Activated T-cell treated with anti-CD3 and anti-CD28 coated beads for 48 hours (primary cell): Measurements from ENCODE around the gene POU2F2.
"Not testable (repeated sequence)": the region's sequence is repeated elsewhere in the genome, so short reads cannot be mapped to it uniquely, and the experiment has no call there.

ENCODE experiments used
- DNase-seq: peaks from one replicate; pipeline ENCODE4 v3.0.0-alpha.2; 2020; ENCODE audit warnings: low read depth

Gene POU2F2

DNA sequence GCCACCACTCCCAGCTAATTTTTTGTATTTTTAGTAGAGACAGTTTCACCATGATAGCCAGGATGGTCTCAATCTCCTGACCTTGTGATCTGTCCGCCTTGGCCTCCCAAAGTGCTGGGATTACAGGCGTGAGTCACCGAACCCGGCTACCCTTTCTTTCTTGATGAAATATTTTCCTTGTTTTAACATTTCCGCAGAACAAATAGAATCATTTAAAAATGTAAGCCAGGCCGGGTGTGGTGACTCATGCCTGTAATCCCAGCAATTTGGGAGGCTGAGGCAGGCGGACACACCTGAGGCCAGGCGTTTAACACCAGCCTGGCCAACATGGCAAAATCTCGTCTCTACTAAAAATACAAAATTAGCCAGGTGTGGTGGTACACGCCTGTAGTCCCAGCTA lies 32.0 kb downstream of the POU2F2 start:
- DNase-seq, result not testable (repeated sequence)

GRCh38 chr19:42099336-42099925 lies 32.8 kb downstream of the POU2F2 start:
- DNase-seq, result no peak

DNA sequence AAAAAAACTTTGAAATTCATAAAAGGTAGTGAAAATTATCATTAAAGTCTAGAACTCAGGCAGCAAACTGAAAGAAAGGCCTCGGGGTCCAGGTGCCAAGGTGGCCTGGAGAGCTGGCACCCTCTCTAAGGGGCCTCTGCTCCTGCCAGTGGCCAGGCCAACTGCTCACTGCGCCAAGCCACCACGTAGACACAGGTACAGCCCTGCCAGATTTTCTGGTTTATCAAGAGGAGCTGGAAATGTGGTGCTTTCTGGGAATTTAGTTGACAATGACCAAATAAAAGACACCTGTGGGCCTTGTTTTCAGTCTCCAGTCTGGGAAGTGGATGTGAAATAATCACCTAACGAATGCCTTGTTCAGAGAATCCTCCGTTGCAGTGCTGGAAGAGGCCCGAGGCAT lies 33.5 kb downstream of the POU2F2 start:
- no peak for DNase-seq

- no peak for DNase-seq
These were observed 34.8 kb downstream of the POU2F2 start for GRCh38 chr19:42097461-42097860.

GRCh38 chr19:42096255-42096837 lies 35.9 kb downstream of the POU2F2 start:
- DNase-seq, result no peak

DNA sequence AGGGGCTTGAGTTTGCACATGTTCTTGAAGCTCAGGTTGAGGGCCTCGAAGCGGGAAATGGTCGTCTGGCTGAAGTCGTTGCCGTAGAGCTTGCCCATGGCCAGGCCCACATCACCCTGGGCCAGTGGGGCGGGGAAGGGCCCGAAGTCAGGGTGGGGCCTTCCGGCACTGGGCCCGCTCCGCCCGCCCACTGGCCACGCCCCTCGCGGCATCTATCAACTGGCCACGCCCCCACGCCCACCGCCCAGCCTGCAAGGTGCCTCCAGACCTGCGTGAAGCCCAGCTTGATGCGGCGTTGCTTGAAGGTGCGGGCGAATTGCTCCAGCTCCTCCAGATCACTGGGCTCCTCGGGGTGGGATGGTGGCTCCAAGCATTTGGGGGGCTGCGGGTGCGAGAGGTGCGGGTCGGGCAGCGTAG lies 36.4 kb downstream of the POU2F2 start:
- DNase-seq, result no peak

GRCh38 chr19:42095142-42095813 lies 37.0 kb downstream of the POU2F2 start:
- no peak for DNase-seq

GRCh38 chr19:42093926-42094325 lies 38.3 kb downstream of the POU2F2 start:
- no peak for DNase-seq

GRCh38 chr19:42093505-42093904 lies 38.7 kb downstream of the POU2F2 start:
- DNase-seq, result no peak

- peak; percentile 31 for DNase-seq
These were observed 39.9 kb downstream of the POU2F2 start for GRCh38 chr19:42092350-42092749.

- no peak for DNase-seq
These were observed 40.5 kb downstream of the POU2F2 start for GRCh38 chr19:42091742-42092141.

DNA sequence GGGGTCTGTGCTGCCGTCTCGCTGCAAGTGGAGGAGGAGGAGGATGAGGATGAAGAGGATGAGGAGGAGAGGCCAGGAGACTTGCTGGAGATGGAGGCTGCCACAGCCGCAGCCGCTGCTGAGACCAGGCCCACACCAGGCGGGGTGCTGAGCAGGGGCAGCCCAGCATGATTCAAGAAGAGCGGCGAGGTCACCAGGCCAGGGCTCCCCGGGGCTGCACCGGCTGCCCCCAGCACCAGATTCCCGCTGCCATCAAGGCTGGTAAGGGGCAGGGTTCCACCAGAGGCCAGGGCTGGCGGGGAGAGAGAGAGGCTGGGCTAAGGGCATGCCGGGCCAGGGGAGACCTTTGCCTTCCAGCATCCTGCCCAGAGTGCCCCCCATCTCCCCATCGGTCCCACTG lies 40.9 kb downstream of the POU2F2 start:
- no peak for DNase-seq

GRCh38 chr19:42090672-42091071 lies 41.6 kb downstream of the POU2F2 start:
- DNase-seq, result no peak

- no peak for DNase-seq
These were observed 42.5 kb downstream of the POU2F2 start for GRCh38 chr19:42089772-42090171.

- DNase-seq, result no peak
These were observed 43.0 kb downstream of the POU2F2 start for GRCh38 chr19:42089191-42089750.

DNA sequence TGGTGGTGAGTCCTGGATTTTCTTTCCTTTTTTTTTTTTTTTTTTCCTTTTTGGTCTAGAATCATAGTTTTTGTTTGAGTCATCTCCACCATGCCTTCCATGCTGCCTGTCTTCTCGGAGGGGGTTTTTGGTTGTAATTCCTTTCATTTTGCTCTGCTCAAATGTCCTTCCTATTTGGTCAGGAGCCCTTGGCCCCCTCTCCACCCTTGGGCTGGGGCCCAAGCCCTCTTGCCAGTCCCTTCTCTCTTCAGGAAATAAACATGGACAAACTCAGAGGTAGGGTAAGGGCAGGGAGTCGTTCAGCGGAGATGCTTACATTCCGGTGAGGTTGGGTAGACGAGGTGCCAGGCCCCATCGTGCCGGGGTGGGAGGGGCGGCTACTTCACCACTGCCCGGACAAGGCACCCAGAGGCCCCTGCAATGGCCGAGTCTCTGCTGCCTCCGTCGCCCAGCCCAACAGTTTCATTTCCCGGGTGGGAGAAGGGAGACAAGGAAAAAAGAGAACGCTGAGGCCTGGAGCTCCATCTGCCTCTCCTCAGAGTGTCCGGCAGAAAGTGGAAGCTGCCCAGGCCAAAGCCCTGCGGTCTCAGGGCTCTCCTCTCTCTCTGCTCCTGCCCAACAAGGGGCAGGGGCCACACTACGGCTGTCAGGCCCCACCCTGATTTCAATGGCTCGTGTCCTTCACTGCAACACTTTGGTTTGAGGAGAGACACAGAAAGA lies 43.6 kb downstream of the POU2F2 start:
- DNase-seq, result no peak

DNA sequence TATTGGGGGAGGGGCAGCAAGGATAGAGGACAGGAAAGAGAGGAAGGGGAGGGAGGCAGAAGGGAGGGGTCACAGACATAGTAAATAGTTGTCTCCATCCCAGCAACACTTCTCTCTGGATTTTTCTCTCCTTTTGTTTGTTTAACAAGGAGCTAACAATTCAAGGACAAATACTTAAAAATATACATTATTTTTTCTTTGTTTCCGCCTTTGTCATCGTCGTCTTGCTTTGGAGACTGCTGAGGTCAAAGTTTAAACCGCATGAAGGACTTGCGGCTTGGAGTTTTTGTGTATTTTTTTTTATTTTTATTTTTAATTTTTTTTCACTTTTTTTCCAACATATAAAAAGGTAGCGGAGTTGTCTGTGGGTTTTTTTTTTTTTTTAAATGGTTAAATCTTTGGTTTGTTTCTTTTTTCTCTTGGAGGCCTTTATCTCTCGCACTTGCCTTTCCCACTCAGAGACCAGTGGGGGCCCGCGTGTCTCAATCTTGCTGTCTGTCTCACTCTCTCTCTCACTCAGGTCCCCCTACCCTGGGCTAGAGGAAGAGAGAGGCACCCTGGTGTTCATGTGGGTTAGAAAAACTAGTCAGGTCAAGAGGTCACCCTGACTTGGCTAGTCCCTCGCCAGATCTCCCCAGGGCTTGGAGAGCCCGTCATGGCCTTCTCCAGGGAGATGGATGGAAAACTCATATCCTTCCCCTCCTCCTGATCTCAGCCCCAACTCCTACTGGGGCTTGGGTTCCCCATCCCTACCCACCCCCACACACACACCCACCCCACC lies 45.3 kb downstream of the POU2F2 start:
- no peak for DNase-seq

GRCh38 chr19:42086188-42086736 lies 46.0 kb downstream of the POU2F2 start:
- DNase-seq, result no peak

DNA sequence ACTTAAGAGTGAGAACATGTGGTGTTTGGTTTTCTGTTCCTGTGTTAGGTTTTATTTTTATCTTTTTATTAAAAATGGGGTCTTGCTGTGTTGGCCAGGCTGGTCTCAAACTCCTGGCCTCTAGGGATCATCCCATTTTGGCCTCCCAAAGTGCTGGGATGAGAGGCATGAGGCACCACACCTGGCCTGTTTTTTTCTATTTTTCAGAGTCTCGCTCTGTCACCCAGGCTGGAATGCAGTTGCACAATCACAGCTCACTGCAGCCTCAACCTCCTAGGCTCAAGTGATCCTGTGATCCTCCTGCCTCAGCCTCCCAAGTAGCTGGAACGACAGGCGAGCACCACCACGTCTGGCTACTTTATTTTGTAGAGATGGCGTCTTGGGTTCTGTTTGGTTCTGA lies 48.7 kb downstream of the POU2F2 start:
- DNase-seq, result no peak

DNA sequence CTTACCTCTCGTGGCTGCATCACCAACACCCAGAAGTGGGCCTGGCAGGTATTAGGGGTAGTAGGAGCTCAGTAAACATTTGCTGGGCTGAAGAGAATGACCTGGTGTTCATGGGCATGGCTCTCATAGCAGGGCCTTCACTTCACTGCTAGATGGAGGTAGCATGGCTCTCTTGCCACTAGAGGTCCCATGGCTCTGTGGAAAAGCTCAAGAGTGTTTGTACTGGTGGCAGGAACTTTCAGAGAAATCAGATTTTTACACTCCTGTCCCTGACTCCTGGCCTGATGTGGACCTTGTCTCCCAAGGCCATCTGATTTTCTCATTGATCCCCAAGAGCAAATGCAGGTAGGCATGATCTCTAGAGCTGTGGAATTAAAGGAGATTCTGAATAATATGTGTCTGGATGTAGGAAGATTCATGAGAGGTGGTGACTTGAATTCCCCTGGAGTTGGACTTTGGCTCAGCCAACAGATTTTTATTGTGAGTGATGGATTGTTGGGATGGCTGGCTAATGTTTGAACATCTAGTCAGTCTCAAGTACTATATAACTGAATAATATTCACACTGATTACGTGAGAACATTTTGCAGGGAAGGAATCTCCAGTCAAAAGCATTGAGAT lies 50.6 kb downstream of the POU2F2 start:
- DNase-seq, result no peak

- no peak for DNase-seq
These were observed 51.4 kb downstream of the POU2F2 start for GRCh38 chr19:42080764-42081375.
